ENCODE results near the gene ASTL. TPM values are rescaled to one million over a fixed set of nuclear protein-coding genes. Genes with fewer than 3 reads are reported as not detected.

Gene ASTL
- total RNA-seq, 1 experiment from 2014 or later = 0.79 TPM

- no peak overlapping the region for H3K27ac Mint-ChIP-seq
- ATAC-seq (no peak), DNase-seq (ENCODE audit: low spot score) (no peak)
- peaks cover 4% of the 10 kb centered on the region for H3K27me3 Mint-ChIP-seq (ENCODE audit: low read depth)
- peaks cover 15% of the 10 kb centered on the region for H3K4me1 Mint-ChIP-seq
- no peaks in the 10 kb centered on the region for H3K36me3 Mint-ChIP-seq
- no peak overlapping the region for H3K4me3 Mint-ChIP-seq
- H3K9me3 Mint-ChIP-seq = no peaks in the 10 kb centered on the region
- ChIA-PET POLR2A (interaction anchor here (0.7 to 1.4 kb wide), 4 partner anchors 35 to 696 kb away, joined by 3 to 7 read pairs (median 6); partner anchors contain the start of gene STARD7), CTCF (interaction anchor here (0.7 to 9.4 kb wide), 36 partner anchors 9 to 182 kb away, joined by 3 to 214 read pairs (median 6); partner anchors contain the start of genes ADRA2B, ANKRD36C and STARD7)
- TF ChIP-seq ETV6 (CRISPR knock-in tag; IDR thresholded peaks at IDR 0.05) = no peak
- no peak for TF ChIP-seq ZNF219 (CRISPR knock-in tag; IDR thresholded peaks at IDR 0.05; ENCODE audit: borderline replicate concordance)
- TF ChIP-seq AFF4 (CRISPR knock-in tag; IDR thresholded peaks at IDR 0.05; ENCODE audit: borderline replicate concordance) = no peak
- no peak for TF ChIP-seq ZNF138 (CRISPR knock-in tag; conservative IDR thresholded peaks at IDR 0.05)
- TF ChIP-seq ERG (CRISPR knock-in tag; IDR thresholded peaks at IDR 0.05) = no peak
- TF ChIP-seq EMX1 (CRISPR knock-in tag; IDR thresholded peaks at IDR 0.05) = no peak
- TF ChIP-seq TCF7 (CRISPR knock-in tag; IDR thresholded peaks at IDR 0.05; ENCODE audit: low read depth) = no peak
- no peak for TF ChIP-seq ATF3 (CRISPR knock-in tag; conservative IDR thresholded peaks at IDR 0.05)
- no peak for TF ChIP-seq ZNF512 (CRISPR knock-in tag; IDR thresholded peaks at IDR 0.05; ENCODE audit: borderline replicate concordance)
- TF ChIP-seq ZNF263 (CRISPR knock-in tag; IDR thresholded peaks at IDR 0.05; ENCODE audit: low read depth) = no peak
- no peak for TF ChIP-seq USF2 (CRISPR knock-in tag; IDR thresholded peaks at IDR 0.05)
- TF ChIP-seq MAX (CRISPR knock-in tag; IDR thresholded peaks at IDR 0.05) = no peak
- TF ChIP-seq RORB (CRISPR knock-in tag; IDR thresholded peaks at IDR 0.05) = no peak
- no peak for TF ChIP-seq ZNF317 (CRISPR knock-in tag; IDR thresholded peaks at IDR 0.05; ENCODE audit: borderline replicate concordance, low read depth)
- no peak for TF ChIP-seq PREB (CRISPR knock-in tag; IDR thresholded peaks at IDR 0.05; ENCODE audit: borderline replicate concordance)
- no peak for TF ChIP-seq GABPB1 (CRISPR knock-in tag; IDR thresholded peaks at IDR 0.05)
- no peak for TF ChIP-seq ATF1 (CRISPR knock-in tag; IDR thresholded peaks at IDR 0.05)
Observed at GRCh38 chr2:96139181-96139758, 968 bp upstream of the ASTL start.
